Measurements from ENCODE around the gene MOGAT3. TPM values are rescaled to one million over a fixed set of nuclear protein-coding genes. Genes with fewer than 3 reads are reported as not detected.
A peak's percentile ranks its signal among the peaks of the same experiment; 100 is the strongest.

The MOGAT3 gene
- total and polyA plus RNA-seq, 9 of the 15 experiments (the other 6 are each of a cell fraction or from before 2014, with no cell fraction given), result 0.07 to 0.17 (median 0.13) TPM; not detected in 6

- H3K4me3 ChIP-seq, result no peak overlapping the region
- no peaks in the 10 kb centered on the region for H3K27me3 ChIP-seq (ENCODE audit: control insufficient read depth in 2 of 2, insufficient read depth in 2 of 2, low read length in 2 of 2)
- FAIRE-seq (no peak), ATAC-seq (no peak), DNase-seq (ENCODE audit: extremely low read depth in 1 of 4, low spot score in 3 of 4) (no peak)
- WGBS (ENCODE audit: insufficient coverage, low coverage, missing lambda C conversion rate), result 96% methylated on average over 20 of the region's 24 CpGs
- H3K27ac ChIP-seq (ENCODE audit: extremely low read depth, low read depth, low read length), result no peak overlapping the region
- no peaks in the 10 kb centered on the region for H3K9me3 ChIP-seq (replicated peaks; ENCODE audit: control insufficient read depth, insufficient read depth, low read depth, low read length)
- peak overlapping the region in 1 of 2 experiments; percentile 9; a peak in 2 of 4 replicates for H3K9ac ChIP-seq (ENCODE audit: insufficient read depth in 1 of 2, low read depth in 2 of 2, low read length in 2 of 2)
- no peaks in the 10 kb centered on the region for H3K9me1 ChIP-seq (ENCODE audit: control insufficient read depth, insufficient read depth, low read length)
- no peaks in the 10 kb centered on the region for H4K20me1 ChIP-seq (replicated peaks; ENCODE audit: control insufficient read depth, insufficient read depth, low read length)
- in situ Hi-C loops (cut with MboI) (no loop called here), intact Hi-C loops (cut with micrococcal nuclease) (no loop called here)
- H2AFZ ChIP-seq (ENCODE audit: low read depth, low read length), result no peak overlapping the region
- peaks cover 8% of the 10 kb centered on the region for H3K79me2 ChIP-seq (ENCODE audit: control insufficient read depth, insufficient read depth, low read length)
- H3K4me1 ChIP-seq (replicated peaks in 1 of 2; ENCODE audit: control insufficient read depth in 2 of 2, insufficient read depth in 2 of 2, low read length in 2 of 2), result peaks cover 6 to 35% of the 10 kb centered on the region in 2 experiments
- ChIA-PET POLR2A (interaction anchor here (0.7 kb wide), 1 partner anchor 19 kb away, joined by 5 read pairs; no protein-coding TSS in a partner anchor), CTCF (ENCODE audit: low intra/inter-chr PET ratio) (no interaction called here)
- TF ChIP-seq RBFOX2 (IDR thresholded peaks at IDR 0.05; ENCODE audit: low read depth, low read length) (peak; percentile 34; the same call in 1 of the 2 replicates), EWSR1 (IDR thresholded peaks at IDR 0.05; ENCODE audit: borderline replicate concordance, low read depth, partially characterized antibody) (no peak)
- no peak overlapping the region for H3K4me2 ChIP-seq (ENCODE audit: insufficient read depth, low read length)
- no TSS peak for BruUV-seq (replicated peaks)
- peaks cover 75% of the 10 kb centered on the region; the same call in 2 of the 3 replicates for H3K36me3 ChIP-seq (ENCODE audit: control insufficient read depth, insufficient read depth, low read length)
Measured at GRCh38 chr7:101211501-101211900, 10.7 kb upstream of the MOGAT3 start.

DNA sequence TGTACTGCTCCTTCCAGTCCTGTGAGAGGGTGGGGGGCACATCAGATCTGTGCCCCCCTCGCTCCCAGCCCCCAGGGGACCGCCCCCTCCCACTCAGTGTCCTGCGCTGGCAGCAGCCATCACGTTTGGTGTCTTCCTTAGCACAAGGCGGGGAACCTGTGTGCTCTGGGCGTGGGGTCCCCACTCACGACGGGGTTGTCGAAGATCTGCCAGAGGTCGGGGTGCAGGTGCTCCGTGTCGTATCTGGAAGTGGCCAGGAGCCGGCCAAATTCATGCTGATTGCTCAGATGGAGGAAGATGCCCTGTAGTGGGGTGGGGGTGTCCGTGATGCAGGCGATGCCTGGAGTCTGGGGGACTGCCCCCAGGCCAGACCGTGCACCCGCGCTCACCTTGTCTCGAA is 9.3 kb upstream of the MOGAT3 start:
- no peak for FAIRE-seq
- intact Hi-C loops (cut with micrococcal nuclease), result no loop called here
- no peak for TF ChIP-seq ZNF778 (CRISPR knock-in tag; IDR thresholded peaks at IDR 0.05)
- TF ChIP-seq ZNF197 (CRISPR knock-in tag; IDR thresholded peaks at IDR 0.05; ENCODE audit: low read depth), result no peak
- TF ChIP-seq, protein P1, sequence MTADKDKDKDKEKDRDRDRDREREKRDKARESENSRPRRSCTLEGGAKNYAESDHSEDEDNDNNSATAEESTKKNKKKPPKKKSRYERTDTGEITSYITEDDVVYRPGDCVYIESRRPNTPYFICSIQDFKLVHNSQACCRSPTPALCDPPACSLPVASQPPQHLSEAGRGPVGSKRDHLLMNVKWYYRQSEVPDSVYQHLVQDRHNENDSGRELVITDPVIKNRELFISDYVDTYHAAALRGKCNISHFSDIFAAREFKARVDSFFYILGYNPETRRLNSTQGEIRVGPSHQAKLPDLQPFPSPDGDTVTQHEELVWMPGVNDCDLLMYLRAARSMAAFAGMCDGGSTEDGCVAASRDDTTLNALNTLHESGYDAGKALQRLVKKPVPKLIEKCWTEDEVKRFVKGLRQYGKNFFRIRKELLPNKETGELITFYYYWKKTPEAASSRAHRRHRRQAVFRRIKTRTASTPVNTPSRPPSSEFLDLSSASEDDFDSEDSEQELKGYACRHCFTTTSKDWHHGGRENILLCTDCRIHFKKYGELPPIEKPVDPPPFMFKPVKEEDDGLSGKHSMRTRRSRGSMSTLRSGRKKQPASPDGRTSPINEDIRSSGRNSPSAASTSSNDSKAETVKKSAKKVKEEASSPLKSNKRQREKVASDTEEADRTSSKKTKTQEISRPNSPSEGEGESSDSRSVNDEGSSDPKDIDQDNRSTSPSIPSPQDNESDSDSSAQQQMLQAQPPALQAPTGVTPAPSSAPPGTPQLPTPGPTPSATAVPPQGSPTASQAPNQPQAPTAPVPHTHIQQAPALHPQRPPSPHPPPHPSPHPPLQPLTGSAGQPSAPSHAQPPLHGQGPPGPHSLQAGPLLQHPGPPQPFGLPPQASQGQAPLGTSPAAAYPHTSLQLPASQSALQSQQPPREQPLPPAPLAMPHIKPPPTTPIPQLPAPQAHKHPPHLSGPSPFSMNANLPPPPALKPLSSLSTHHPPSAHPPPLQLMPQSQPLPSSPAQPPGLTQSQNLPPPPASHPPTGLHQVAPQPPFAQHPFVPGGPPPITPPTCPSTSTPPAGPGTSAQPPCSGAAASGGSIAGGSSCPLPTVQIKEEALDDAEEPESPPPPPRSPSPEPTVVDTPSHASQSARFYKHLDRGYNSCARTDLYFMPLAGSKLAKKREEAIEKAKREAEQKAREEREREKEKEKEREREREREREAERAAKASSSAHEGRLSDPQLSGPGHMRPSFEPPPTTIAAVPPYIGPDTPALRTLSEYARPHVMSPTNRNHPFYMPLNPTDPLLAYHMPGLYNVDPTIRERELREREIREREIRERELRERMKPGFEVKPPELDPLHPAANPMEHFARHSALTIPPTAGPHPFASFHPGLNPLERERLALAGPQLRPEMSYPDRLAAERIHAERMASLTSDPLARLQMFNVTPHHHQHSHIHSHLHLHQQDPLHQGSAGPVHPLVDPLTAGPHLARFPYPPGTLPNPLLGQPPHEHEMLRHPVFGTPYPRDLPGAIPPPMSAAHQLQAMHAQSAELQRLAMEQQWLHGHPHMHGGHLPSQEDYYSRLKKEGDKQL (CRISPR knock-in tag; IDR thresholded peaks at IDR 0.05; ENCODE audit: borderline replicate concordance), result no peak
- TF ChIP-seq RBFOX2 (IDR thresholded peaks at IDR 0.05; ENCODE audit: low read depth, low read length), result peak; percentile 36; the same call in 1 of the 2 replicates
- TF ChIP-seq ILF3 (IDR thresholded peaks at IDR 0.05; ENCODE audit: borderline replicate concordance), result no peak
- no peak for TF ChIP-seq SMARCA5 (IDR thresholded peaks at IDR 0.05)
- TF ChIP-seq BHLHE40 (IDR thresholded peaks at IDR 0.05; ENCODE audit: low read length), result no peak
- TF ChIP-seq ELK3 (CRISPR knock-in tag; IDR thresholded peaks at IDR 0.05), result no peak

More for the DNA sequence above, 9.3 kb upstream of the MOGAT3 start:
- Histone ChIP-seq H3K79me2 (ENCODE audit: control insufficient read depth, insufficient read depth, low read length) (no peaks in the 10 kb centered on the region), H3K9me3 (replicated peaks; ENCODE audit: control insufficient read depth, insufficient read depth, low read depth, low read length) (no peaks in the 10 kb centered on the region), H2AFZ (ENCODE audit: low read depth, low read length) (no peak overlapping the region), H3K9ac (ENCODE audit: insufficient read depth in 1 of 2, low read depth in 2 of 2, low read length in 2 of 2) (peak overlapping the region in 1 of 2 experiments; percentile 78; a peak in 2 of 4 replicates), H3K27me3 (ENCODE audit: control insufficient read depth in 2 of 2, insufficient read depth in 2 of 2, low read length in 2 of 2) (no peaks in the 10 kb centered on the region), H3K9me1 (ENCODE audit: control insufficient read depth, insufficient read depth, low read length) (no peaks in the 10 kb centered on the region), H3K27ac (ENCODE audit: extremely low read depth, low read depth, low read length) (no peak overlapping the region), H3K4me3 (no peak overlapping the region), H3K4me1 (replicated peaks in 1 of 2; ENCODE audit: control insufficient read depth in 2 of 2, insufficient read depth in 2 of 2, low read length in 2 of 2) (peaks cover 0 to 30% of the 10 kb centered on the region in 2 experiments; a peak in 2 of 5 replicates), H4K20me1 (replicated peaks; ENCODE audit: control insufficient read depth, insufficient read depth, low read length) (no peaks in the 10 kb centered on the region), H3K4me2 (ENCODE audit: insufficient read depth, low read length) (no peak overlapping the region), H3K36me3 (ENCODE audit: control insufficient read depth, insufficient read depth, low read length) (peaks cover 72% of the 10 kb centered on the region; the same call in 2 of the 3 replicates)
- ChIA-PET CTCF (ENCODE audit: low intra/inter-chr PET ratio) (no interaction called here), POLR2A (interaction anchor here (0.7 kb wide), 1 partner anchor 12 kb away, joined by 3 read pairs; no protein-coding TSS in a partner anchor)
- in situ Hi-C loops (cut with MboI), result no loop called here
- 93% methylated on average over 17 of the region's 19 CpGs for WGBS (ENCODE audit: insufficient coverage, low coverage, missing lambda C conversion rate)
- BruUV-seq (replicated peaks), result no TSS peak
- ATAC-seq (no peak), DNase-seq (ENCODE audit: extremely low read depth in 1 of 4, low spot score in 3 of 4) (no peak)

Data from K562 (cell line).